Mucosa of descending colon (tissue), 3 donors: ENCODE results near the gene EN2. TPM values are rescaled to one million over a fixed set of nuclear protein-coding genes. Genes with fewer than 3 reads are reported as not detected.

Source experiments
- ATAC-seq: fragments of 200-7000 bp; cut with Tn5 transposase; one replicate; pipeline ENCODE4 v1.9.1; 2020; ENCODE audit warnings: mild to moderate bottlenecking, moderate library complexity
- DNase-seq, 3 donors: peaks; one replicate each; pipeline ENCODE4 v3.0.0-alpha.2; 2020
- H3K36me3 ChIP-seq: fragments of 200-600 bp; one replicate; pipeline ENCODE4 v1.8.0; 2021; ENCODE audit warnings: low read depth, mild to moderate bottlenecking
- H3K4me1 ChIP-seq: fragments of 200-600 bp; one replicate; pipeline ENCODE4 v1.8.0; 2021; ENCODE audit warnings: low read depth, mild to moderate bottlenecking
- H3K4me3 ChIP-seq: fragments of 200-600 bp; one replicate; pipeline ENCODE4 v1.8.0; 2021; ENCODE audit warnings: mild to moderate bottlenecking
- H3K9me3 ChIP-seq: fragments of 200-600 bp; one replicate; pipeline ENCODE4 v1.8.0; 2021; ENCODE audit warnings: mild to moderate bottlenecking
- intact Hi-C, 2 donors: fragments of 100-400 bp; cut with DNase I in 1 of 2; cut with micrococcal nuclease in 1 of 2; formaldehyde crosslinking; loops; one replicate each; pipeline versions ENCODE4 v1.11.0 to v1.11.1; 2022; cut with DNase I, micrococcal nuclease
- total RNA-seq, 3 donors: library from RNA; stranded (reverse); fragmentation: NEBNext Ultra II Directional in 2 of 3; extraction: Animal tissue kit (Norgen Biotek cat#: 25700) in 2 of 3; gene quantifications; one replicate each; pipeline versions ENCODE4 v1.2.1 to v1.2.4, GENCODE V29; 2021 to 2023
- TF ChIP-seq, protein P1 (sequence below): fragments of 200-600 bp; IDR thresholded peaks from one replicate; pipeline ENCODE4 v1.8.0; 2022; ENCODE audit warnings: antibody characterized with exemption, mild to moderate bottlenecking
- donor health status: DM: no; HTN: no; CAD: no; lungs with moderate emphysema.
- donor health status: DM: no; HTN: no; CAD: no.
- donor health status: DM: no; HTN: yes; CAD: no.

The EN2 gene
- total RNA-seq, 3 donors from 2014 or later: not detected

DNA sequence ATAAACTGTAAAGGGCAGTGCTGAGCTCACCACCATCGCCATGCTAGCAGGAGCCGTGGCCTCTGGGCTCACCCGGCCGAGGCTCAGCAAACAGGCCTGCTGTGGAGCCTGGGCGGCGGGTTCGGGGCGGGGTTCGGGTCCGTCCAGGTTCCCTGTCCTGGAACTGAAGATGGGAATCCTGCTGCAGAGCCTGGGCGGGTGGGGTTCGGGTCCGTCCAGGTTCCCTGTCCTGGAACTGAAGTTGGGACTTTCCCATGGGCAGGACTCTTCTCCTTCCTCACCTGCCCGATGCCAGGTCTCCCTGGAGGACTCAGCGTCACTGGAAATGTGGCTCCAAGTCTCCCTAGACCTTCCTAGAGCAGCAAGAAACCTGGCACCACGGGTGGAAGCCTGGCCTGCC is 36.6 kb downstream of the EN2 start:
- no peak for ATAC-seq
- H3K36me3 ChIP-seq: no peaks in the 10 kb centered on the region
- no peak overlapping the region for H3K4me3 ChIP-seq
- intact Hi-C loops: no loop called here
- peaks cover 14% of the 10 kb centered on the region for H3K4me1 ChIP-seq
- H3K9me3 ChIP-seq: no peaks in the 10 kb centered on the region
- DNase-seq: no peak
- TF ChIP-seq, protein P1, sequence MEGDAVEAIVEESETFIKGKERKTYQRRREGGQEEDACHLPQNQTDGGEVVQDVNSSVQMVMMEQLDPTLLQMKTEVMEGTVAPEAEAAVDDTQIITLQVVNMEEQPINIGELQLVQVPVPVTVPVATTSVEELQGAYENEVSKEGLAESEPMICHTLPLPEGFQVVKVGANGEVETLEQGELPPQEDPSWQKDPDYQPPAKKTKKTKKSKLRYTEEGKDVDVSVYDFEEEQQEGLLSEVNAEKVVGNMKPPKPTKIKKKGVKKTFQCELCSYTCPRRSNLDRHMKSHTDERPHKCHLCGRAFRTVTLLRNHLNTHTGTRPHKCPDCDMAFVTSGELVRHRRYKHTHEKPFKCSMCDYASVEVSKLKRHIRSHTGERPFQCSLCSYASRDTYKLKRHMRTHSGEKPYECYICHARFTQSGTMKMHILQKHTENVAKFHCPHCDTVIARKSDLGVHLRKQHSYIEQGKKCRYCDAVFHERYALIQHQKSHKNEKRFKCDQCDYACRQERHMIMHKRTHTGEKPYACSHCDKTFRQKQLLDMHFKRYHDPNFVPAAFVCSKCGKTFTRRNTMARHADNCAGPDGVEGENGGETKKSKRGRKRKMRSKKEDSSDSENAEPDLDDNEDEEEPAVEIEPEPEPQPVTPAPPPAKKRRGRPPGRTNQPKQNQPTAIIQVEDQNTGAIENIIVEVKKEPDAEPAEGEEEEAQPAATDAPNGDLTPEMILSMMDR: no peak

DNA sequence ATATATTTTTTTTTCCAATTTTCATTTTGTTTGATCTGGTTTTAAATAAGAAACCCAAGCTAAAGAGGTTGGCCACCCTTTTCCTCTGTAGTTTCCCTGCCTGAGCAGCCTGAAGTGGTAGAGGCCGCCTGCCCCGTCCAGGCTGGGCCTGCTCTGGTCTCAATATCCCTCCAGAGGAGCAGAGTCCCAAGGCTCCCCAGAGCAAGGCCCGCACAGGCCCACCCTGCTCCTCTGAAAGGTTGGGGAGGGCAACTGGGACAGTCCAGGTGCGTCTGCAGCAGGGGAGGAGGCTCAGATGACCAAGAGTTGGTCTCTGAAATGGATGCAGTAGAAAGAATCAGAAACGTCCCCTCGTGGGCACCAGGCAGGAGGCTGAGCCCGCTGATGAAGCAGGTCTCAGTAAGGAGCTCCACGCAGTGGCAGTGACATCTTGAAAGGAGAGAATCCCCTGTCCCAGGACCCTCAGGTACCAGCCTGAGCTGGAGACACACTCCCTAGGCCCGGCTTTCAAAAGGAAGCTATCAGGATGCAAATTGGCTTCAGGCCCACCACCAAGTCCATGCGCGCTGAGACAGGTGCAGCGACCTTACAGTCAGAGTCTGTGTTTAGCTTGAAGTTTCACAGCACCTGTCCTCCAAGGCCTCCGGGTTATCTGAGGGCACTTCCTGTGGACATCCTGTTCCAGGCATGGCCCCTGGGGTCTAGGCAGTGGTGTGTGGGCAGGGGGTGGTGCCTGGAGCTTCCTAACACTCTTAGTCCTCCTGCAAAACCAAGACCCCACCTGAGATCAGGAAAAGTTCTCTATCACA is 37.7 kb downstream of the EN2 start:
- DNase-seq (no peak), ATAC-seq (no peak)
- Histone ChIP-seq H3K36me3 (no peaks in the 10 kb centered on the region), H3K4me3 (no peak overlapping the region), H3K4me1 (peaks cover 8% of the 10 kb centered on the region), H3K9me3 (no peaks in the 10 kb centered on the region)
- TF ChIP-seq, protein P1: no peak
- intact Hi-C loops: no loop called here

DNA sequence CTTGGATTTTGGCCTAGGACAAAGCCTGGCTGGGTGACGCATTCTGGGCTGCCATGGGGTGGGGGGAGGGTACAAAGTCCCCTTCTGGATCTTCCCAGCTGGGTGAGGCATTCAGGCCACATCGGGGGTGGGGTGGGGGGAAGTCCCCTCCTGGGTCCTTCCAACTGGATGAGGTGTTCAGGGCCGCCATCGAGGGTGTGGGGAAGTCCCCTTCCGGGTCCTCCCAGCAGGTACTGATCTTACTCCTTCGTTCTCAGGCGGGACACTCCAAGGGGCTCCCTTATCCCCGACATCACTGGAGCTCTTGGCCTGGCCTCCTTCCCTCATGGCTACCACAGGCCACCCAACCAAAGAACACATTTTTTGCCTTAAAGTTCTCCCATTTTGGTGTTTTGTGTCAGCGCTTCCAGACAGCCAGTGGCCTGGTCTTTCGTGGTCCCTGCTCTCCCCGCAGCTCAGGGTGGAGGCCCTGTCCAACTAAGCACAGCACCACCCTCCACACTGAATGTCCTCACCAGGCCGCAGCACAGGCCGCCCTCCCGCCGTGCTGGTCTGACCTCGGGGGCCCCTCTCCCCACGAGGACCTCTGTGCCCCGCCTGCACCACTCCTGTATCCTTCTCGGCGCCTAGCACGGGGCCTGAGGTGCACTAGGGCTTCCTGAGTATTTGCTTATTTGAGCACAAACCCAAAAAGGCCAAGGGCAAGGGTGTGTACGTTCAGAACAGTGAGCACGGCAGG is 38.5 kb downstream of the EN2 start:
- ATAC-seq: no peak
- H3K4me1 ChIP-seq: peaks cover under 1% of the 10 kb centered on the region
- no peaks in the 10 kb centered on the region for H3K36me3 ChIP-seq
- intact Hi-C loops: no loop called here
- no peak for DNase-seq
- TF ChIP-seq, protein P1: no peak
- no peak overlapping the region for H3K4me3 ChIP-seq
- H3K9me3 ChIP-seq: no peaks in the 10 kb centered on the region

DNA sequence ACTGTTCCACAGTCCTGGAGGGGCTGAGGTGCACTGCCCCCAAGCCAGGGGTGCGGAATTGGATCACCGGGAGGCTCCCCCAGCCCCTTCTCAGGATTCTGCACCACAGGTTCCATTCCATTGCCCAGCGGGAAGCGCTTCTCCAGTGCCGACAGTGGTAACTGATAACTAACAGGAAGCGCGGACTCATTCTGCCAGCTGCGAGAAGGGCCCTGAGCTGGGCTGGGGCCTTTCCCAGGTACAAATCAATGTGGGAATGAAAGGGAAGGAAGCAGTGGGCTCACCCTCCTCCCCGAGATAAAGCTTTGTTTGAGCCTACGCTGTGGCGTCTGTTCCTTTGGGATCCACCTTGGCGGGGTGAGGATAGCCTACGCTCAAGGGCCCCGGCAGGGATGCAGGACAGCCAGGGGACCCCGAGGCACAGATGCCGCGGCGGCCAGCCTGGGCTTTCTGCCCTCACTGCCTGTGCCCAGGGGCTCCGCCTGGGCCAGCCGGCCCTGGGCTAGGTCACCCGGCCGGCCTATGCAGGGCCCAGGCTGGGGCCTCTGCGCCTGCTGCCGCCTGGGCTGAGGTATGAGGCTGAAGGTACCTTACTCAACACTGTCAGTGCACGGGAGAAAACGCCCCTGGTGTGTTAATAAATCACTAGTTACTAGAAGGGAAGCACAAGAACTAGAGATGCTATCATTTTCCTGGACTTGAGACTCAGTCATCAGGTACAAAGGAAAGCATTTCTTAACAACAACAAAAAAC is 39.4 kb downstream of the EN2 start:
- no peaks in the 10 kb centered on the region for H3K9me3 ChIP-seq
- no peaks in the 10 kb centered on the region for H3K36me3 ChIP-seq
- DNase-seq: no peak
- TF ChIP-seq, protein P1: no peak
- no peaks in the 10 kb centered on the region for H3K4me1 ChIP-seq
- no peak for ATAC-seq
- intact Hi-C loops: no loop called here
- no peak overlapping the region for H3K4me3 ChIP-seq

DNA sequence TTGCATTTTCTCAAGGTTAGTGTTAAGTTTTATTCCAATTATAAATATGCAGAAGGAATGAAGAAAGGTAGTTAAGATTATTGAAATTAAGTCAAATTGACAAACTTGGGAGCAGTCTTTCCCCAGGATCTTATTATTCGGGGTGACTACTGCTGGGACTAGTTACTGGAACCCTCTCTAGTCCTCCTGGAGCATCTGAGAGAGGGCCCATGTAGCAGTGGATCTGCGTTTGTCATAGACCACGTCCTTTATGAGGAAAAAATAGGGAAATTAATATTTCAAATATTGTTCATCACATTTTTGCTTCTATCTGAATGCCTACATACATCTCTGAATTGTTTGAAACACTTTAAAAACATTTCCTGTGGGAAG is 47.5 kb downstream of the EN2 start:
- ATAC-seq (no peak), DNase-seq (no peak)
- Histone ChIP-seq H3K9me3 (no peaks in the 10 kb centered on the region), H3K4me3 (no peak overlapping the region), H3K36me3 (no peaks in the 10 kb centered on the region), H3K4me1 (peaks cover 6% of the 10 kb centered on the region)
- intact Hi-C loops: no loop called here
- TF ChIP-seq, protein P1: no peak
